Measurements from ENCODE around the gene OR8G1. TPM values are rescaled to one million over a fixed set of nuclear protein-coding genes. Genes with fewer than 3 reads are reported as not detected.

OR8G1 gene
- total RNA-seq, 1 donor from 2014 or later, result not detected

DNA sequence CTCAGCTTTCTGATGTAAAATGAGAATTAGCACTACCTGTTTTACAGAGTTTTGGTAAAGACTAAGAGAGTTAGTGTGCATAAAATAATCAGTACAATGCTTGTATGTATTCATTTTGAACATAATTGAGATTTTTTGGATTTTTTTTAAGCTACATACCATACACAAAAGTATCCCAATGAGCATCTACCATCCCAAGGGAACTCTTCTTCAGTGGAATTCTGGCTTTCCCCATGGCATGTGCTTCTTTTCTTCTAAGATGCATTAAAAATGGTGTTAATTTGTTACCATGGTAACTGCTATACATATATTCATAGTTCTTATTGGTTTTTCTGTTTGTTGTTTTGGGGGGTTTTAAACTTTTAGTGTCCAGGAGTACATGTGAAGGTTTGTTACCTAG lies 55.1 kb downstream of the OR8G1 start:
- Mint-ChIP-seq H3K36me3 (ENCODE audit: insufficient read depth) (no peaks in the 10 kb centered on the region), H3K27me3 (no peaks in the 10 kb centered on the region), H3K27ac (no peak overlapping the region), H3K4me1 (ENCODE audit: low read depth) (peaks cover 5% of the 10 kb centered on the region), H3K4me3 (ENCODE audit: low read depth) (no peak overlapping the region), H3K9me3 (ENCODE audit: low read depth) (peaks cover 6% of the 10 kb centered on the region)
- TF ChIP-seq, protein P1, sequence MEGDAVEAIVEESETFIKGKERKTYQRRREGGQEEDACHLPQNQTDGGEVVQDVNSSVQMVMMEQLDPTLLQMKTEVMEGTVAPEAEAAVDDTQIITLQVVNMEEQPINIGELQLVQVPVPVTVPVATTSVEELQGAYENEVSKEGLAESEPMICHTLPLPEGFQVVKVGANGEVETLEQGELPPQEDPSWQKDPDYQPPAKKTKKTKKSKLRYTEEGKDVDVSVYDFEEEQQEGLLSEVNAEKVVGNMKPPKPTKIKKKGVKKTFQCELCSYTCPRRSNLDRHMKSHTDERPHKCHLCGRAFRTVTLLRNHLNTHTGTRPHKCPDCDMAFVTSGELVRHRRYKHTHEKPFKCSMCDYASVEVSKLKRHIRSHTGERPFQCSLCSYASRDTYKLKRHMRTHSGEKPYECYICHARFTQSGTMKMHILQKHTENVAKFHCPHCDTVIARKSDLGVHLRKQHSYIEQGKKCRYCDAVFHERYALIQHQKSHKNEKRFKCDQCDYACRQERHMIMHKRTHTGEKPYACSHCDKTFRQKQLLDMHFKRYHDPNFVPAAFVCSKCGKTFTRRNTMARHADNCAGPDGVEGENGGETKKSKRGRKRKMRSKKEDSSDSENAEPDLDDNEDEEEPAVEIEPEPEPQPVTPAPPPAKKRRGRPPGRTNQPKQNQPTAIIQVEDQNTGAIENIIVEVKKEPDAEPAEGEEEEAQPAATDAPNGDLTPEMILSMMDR (IDR thresholded peaks at IDR 0.05; ENCODE audit: unreplicated experiment), result no peak
- DNase-seq (ENCODE audit: low spot score, unreplicated experiment), result no peak

DNA sequence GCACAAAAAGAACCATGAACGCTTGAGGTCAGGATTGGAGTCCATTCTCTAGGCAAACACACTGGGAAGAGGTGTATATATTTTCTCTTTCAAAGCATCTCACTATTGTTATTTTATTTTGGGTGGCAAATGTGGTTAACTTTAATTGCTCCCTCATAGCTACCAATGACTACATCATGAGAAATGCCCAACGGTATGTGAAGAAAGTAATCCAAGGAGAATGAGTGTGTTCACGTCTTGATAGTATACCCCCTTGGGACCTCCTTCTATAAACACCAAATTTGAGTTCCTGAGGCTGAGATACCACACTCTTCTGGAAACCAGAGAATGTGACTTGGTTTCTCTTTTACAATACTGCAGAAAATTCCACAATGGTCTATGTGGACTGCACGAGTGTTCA lies 57.0 kb downstream of the OR8G1 start:
- DNase-seq (ENCODE audit: low spot score, unreplicated experiment), result no peak
- H3K4me1 Mint-ChIP-seq (ENCODE audit: low read depth), result peaks cover 5% of the 10 kb centered on the region
- H3K36me3 Mint-ChIP-seq (ENCODE audit: insufficient read depth), result no peaks in the 10 kb centered on the region
- TF ChIP-seq, protein P1 (IDR thresholded peaks at IDR 0.05; ENCODE audit: unreplicated experiment), result no peak
- H3K9me3 Mint-ChIP-seq (ENCODE audit: low read depth), result peaks cover 4% of the 10 kb centered on the region
- H3K27ac Mint-ChIP-seq, result no peak overlapping the region
- no peak overlapping the region for H3K4me3 Mint-ChIP-seq (ENCODE audit: low read depth)
- no peaks in the 10 kb centered on the region for H3K27me3 Mint-ChIP-seq

DNA sequence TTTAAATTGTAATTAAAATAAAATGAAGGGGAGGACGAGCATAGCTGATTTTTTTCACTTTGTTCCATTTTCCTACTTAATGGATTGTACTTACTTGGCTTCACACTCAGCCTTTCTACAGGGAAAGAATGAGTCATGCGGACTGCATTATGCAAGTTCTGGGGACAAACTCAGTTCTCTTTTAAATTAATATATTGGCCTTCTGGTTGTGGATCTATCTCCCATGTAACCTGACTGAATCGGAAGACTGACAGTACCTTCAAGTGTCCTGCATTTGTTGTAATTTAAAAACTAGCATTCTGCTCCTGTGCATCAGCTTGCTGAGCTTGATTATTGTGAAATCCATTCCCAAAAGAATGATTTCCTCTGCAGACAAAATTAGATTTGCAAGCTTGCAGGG lies 60.7 kb downstream of the OR8G1 start:
- Mint-ChIP-seq H3K9me3 (ENCODE audit: low read depth) (peaks cover 4% of the 10 kb centered on the region), H3K4me3 (ENCODE audit: low read depth) (no peak overlapping the region), H3K27me3 (no peaks in the 10 kb centered on the region), H3K4me1 (ENCODE audit: low read depth) (peaks cover 5% of the 10 kb centered on the region), H3K36me3 (ENCODE audit: insufficient read depth) (no peaks in the 10 kb centered on the region), H3K27ac (no peak overlapping the region)
- DNase-seq (ENCODE audit: low spot score, unreplicated experiment), result no peak
- TF ChIP-seq, protein P1 (IDR thresholded peaks at IDR 0.05; ENCODE audit: unreplicated experiment), result no peak

DNA sequence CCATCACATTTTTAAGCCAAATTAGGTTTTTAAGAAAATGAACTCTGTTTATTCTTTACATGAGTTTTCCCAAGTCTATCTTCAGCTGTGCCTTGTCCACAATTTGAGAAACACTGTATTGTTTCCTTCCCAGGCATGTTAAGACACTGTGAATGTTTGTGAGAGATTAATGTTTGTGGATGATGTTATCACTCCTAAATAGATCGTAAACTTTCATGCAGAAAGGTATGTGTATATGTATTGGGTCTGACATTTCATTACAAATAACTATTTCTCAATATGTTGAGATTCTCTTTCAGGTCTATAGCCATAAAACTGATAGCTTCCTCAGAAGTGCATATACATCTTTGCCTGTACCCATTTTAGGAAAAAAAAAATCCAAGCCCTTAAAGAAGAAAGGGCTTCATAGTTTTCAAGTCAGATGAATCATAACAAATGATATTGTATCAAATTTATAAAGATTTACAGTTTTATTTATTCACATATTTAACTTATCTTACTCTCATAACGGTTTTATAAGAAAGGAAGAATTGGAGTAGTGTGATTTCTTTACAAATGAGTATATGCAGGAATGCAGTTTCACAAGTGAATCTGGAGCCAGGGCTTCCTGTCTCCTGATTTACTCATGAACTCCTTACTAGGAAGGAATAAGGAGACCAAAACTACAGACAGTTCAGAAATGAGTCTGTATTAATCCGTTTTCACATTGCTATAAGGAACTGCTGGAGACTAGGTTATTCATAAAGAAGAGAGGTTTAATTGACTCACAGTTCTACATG lies 61.6 kb downstream of the OR8G1 start:
- Mint-ChIP-seq H3K27ac (no peak overlapping the region), H3K4me3 (ENCODE audit: low read depth) (no peak overlapping the region), H3K27me3 (no peaks in the 10 kb centered on the region), H3K36me3 (ENCODE audit: insufficient read depth) (no peaks in the 10 kb centered on the region), H3K4me1 (ENCODE audit: low read depth) (peaks cover 5% of the 10 kb centered on the region), H3K9me3 (ENCODE audit: low read depth) (peaks cover 4% of the 10 kb centered on the region)
- TF ChIP-seq, protein P1 (IDR thresholded peaks at IDR 0.05; ENCODE audit: unreplicated experiment), result no peak
- DNase-seq (ENCODE audit: low spot score, unreplicated experiment), result no peak

Other genes starting within 250 kb of the OR8G1 start
- not detected in 2 replicates for gene OR10G6, start 245.9 kb upstream of the OR8G1 start, total RNA-seq
- 0.13 TPM in 1 of 2 replicates, not detected in the other for gene OR10G4, start 228.1 kb upstream of the OR8G1 start, total RNA-seq
- not detected in 2 replicates for gene OR10G9, start 218.1 kb upstream of the OR8G1 start, total RNA-seq
- gene OR10G8, start 214.3 kb upstream of the OR8G1 start, total RNA-seq, result not detected in 2 replicates
- not detected in 2 replicates for gene OR10G7, start 199.8 kb upstream of the OR8G1 start, total RNA-seq
- gene VWA5A, start 125.6 kb upstream of the OR8G1 start, total RNA-seq, result 20.9 and 22.6 TPM in 2 replicates
- gene OR10D3, start 57.8 kb upstream of the OR8G1 start, total RNA-seq, result not detected in 2 replicates
- not detected in 2 replicates for gene OR8G5, start 15.3 kb downstream of the OR8G1 start, total RNA-seq
- gene OR8D1, start 72.9 kb downstream of the OR8G1 start, total RNA-seq, result not detected in 2 replicates
- gene OR8D2, start 79.1 kb downstream of the OR8G1 start, total RNA-seq, result not detected in 2 replicates
- gene OR8B2, start 143.4 kb downstream of the OR8G1 start, total RNA-seq, result not detected in 2 replicates
- gene OR8B3, start 157.9 kb downstream of the OR8G1 start, total RNA-seq, result not detected in 2 replicates
- not detected in 2 replicates for gene OR8B4, start 183.8 kb downstream of the OR8G1 start, total RNA-seq
- gene OR8B8, start 204.6 kb downstream of the OR8G1 start, total RNA-seq, result not detected in 2 replicates

Measured in progenitor cell of endocrine pancreas (in vitro differentiated cells).